PFSK-1 (cell line): ENCODE results near the gene LRRC70.

Source experiments
- FOXP2 ChIP-seq: optimal IDR thresholded peaks from 2 replicates; pipeline ENCODE3; 2011; ENCODE audit warnings: borderline replicate concordance, control low read depth, inconsistent platforms; ENCODE audit not compliant: insufficient read depth; ENCODE audit errors: extremely low read length, extremely low read depth
- POLR2AphosphoS5 ChIP-seq: IDR thresholded peaks from 2 replicates; pipeline ENCODE4 v1.6.1; 2012; ENCODE audit warnings: low read depth, mild to moderate bottlenecking, control low read depth, low read length, moderate library complexity
- REST ChIP-seq, 2 experiments: IDR thresholded peaks; 2 replicates each; pipeline versions ENCODE4 v1.6.1 to v1.8.0; 2011 to 2012; ENCODE audit warnings: low read depth in 2 of 2, low read length in 2 of 2, control low read depth in 1 of 2, inconsistent platforms in 1 of 2, mild to moderate bottlenecking in 1 of 2, moderate library complexity in 1 of 2; ENCODE audit not compliant: insufficient read depth in 1 of 2
- SIN3A ChIP-seq: IDR thresholded peaks from 2 replicates; pipeline ENCODE4 v1.6.1; 2012; ENCODE audit warnings: mild to moderate bottlenecking, low read length, moderate library complexity, borderline replicate concordance; ENCODE audit not compliant: insufficient read depth
- TAF1 ChIP-seq: IDR thresholded peaks from 2 replicates; pipeline ENCODE4 v1.6.1; 2012; ENCODE audit warnings: low read length, control low read depth, borderline replicate concordance; ENCODE audit not compliant: insufficient read depth

- TF ChIP-seq POLR2AphosphoS5: no peak
- no peak for TF ChIP-seq TAF1
- TF ChIP-seq REST (IDR thresholded peaks at IDR 0.05; ENCODE audit: insufficient read depth in 1 of 2, low read depth in 2 of 2, low read length in 2 of 2): no peak
- TF ChIP-seq FOXP2: no peak
- TF ChIP-seq SIN3A: no peak
Measured at GRCh38 chr5:62600560-62601252, 22.1 kb downstream of the LRRC70 start.
